ENCODE measurements around the gene CLN6. TPM values are rescaled to one million over a fixed set of nuclear protein-coding genes. Genes with fewer than 3 reads are reported as not detected.
A peak's percentile ranks its signal among the peaks of the same experiment; 100 is the strongest.
"Not testable (repeated sequence)": the region's sequence is repeated elsewhere in the genome, so short reads cannot be mapped to it uniquely, and the experiment has no call there.

The CLN6 gene
- total RNA-seq, 1 experiment from 2014 or later: 17.6 TPM

- peak; percentile 51 for DNase-seq (ENCODE audit: low read depth)
These were observed 27.3 kb upstream of the CLN6 start for GRCh38 chr15:68256675-68257450.

- DNase-seq (ENCODE audit: low read depth): peak; percentile 64
These were observed 23.5 kb upstream of the CLN6 start for GRCh38 chr15:68252925-68253534.

- no peak for DNase-seq (ENCODE audit: low read depth)
These were observed 19.7 kb upstream of the CLN6 start for GRCh38 chr15:68249058-68249713.

GRCh38 chr15:68244235-68244634 lies 14.7 kb upstream of the CLN6 start:
- no peak for DNase-seq (ENCODE audit: low read depth)

- no peak for DNase-seq (ENCODE audit: low read depth)
These were observed 11.8 kb upstream of the CLN6 start for GRCh38 chr15:68241088-68241935.

- DNase-seq (ENCODE audit: low read depth): no peak
These were observed 9.5 kb upstream of the CLN6 start for GRCh38 chr15:68239025-68239424.

- DNase-seq (ENCODE audit: low read depth): no peak
These were observed 5.5 kb upstream of the CLN6 start for GRCh38 chr15:68235022-68235421.

- not testable (repeated sequence) for DNase-seq (ENCODE audit: low read depth)
These were observed 5.0 kb upstream of the CLN6 start for GRCh38 chr15:68234520-68234919.

GRCh38 chr15:68234060-68234459 lies 4.5 kb upstream of the CLN6 start:
- DNase-seq (ENCODE audit: low read depth): no peak

- DNase-seq (ENCODE audit: low read depth): no peak
These were observed 3.4 kb upstream of the CLN6 start for GRCh38 chr15:68232937-68233336.

- DNase-seq (ENCODE audit: low read depth): no peak
These were observed 2.9 kb upstream of the CLN6 start for GRCh38 chr15:68232449-68232848.

- no peak for DNase-seq (ENCODE audit: low read depth)
These were observed 1.7 kb upstream of the CLN6 start for GRCh38 chr15:68231102-68231818.

- peak; percentile 23 for DNase-seq (ENCODE audit: low read depth)
These were observed 901 bp upstream of the CLN6 start for GRCh38 chr15:68230157-68231100.

- DNase-seq (ENCODE audit: low read depth): no peak
These were observed 550 bp downstream of the CLN6 start for GRCh38 chr15:68228971-68229385.

GRCh38 chr15:68228143-68228970 lies 1.2 kb downstream of the CLN6 start:
- no peak for DNase-seq (ENCODE audit: low read depth)

- no peak for DNase-seq (ENCODE audit: low read depth)
These were observed 1.8 kb downstream of the CLN6 start for GRCh38 chr15:68227643-68228142.

GRCh38 chr15:68225442-68225841 lies 4.1 kb downstream of the CLN6 start:
- DNase-seq (ENCODE audit: low read depth): not testable (repeated sequence)

- no peak for DNase-seq (ENCODE audit: low read depth)
These were observed 4.8 kb downstream of the CLN6 start for GRCh38 chr15:68224546-68225250.
